Neuronal stem cell (in vitro differentiated cells): ENCODE measurements around the gene TICRR.

ENCODE experiments used
- DNase-seq: peaks from one replicate; pipeline ENCODE4 v3.0.0-alpha.2; 2013; ENCODE audit warnings: low spot score
- H2AFZ ChIP-seq: one replicate; pipeline ENCODE4 v1.6.1; 2013; ENCODE audit warnings: mild to moderate bottlenecking, low read length, inconsistent platforms
- H2AK5ac ChIP-seq: 2 replicates; pipeline ENCODE4 v1.6.1; 2013; ENCODE audit warnings: low read depth, mild to moderate bottlenecking, inconsistent platforms, low read length, moderate library complexity, mixed read lengths
- H2BK120ac ChIP-seq: 2 replicates; pipeline ENCODE4 v1.6.1; 2013; ENCODE audit warnings: low read depth, mild to moderate bottlenecking, inconsistent platforms, low read length, moderate library complexity, mixed read lengths
- H2BK12ac ChIP-seq: one replicate; pipeline ENCODE4 v1.6.1; 2013; ENCODE audit warnings: low read length, inconsistent platforms
- H2BK15ac ChIP-seq: 2 replicates; pipeline ENCODE4 v1.6.1; 2013; ENCODE audit warnings: mild to moderate bottlenecking, low read length, inconsistent platforms, mixed read lengths
- H2BK5ac ChIP-seq: one replicate; pipeline ENCODE4 v1.6.1; 2013; ENCODE audit warnings: inconsistent platforms, mild to moderate bottlenecking, low read length, moderate library complexity
- H3K14ac ChIP-seq: one replicate; pipeline ENCODE4 v1.6.1; 2013; ENCODE audit warnings: low read length, inconsistent platforms
- H3K18ac ChIP-seq: 2 replicates; pipeline ENCODE4 v1.6.1; 2013; ENCODE audit warnings: low read length, inconsistent platforms
- H3K23ac ChIP-seq: 2 replicates; pipeline ENCODE4 v1.6.1; 2013; ENCODE audit warnings: low read depth, mild to moderate bottlenecking, mixed read lengths, low read length, inconsistent platforms; ENCODE audit not compliant: poor library complexity
- H3K27ac ChIP-seq: replicated peaks from 3 replicates; pipeline ENCODE4 v1.5.1; 2013; ENCODE audit warnings: low read length, inconsistent platforms
- H3K27me3 ChIP-seq, 3 experiments: 2 replicates each; pipeline ENCODE4 v1.6.1; 2013; ENCODE audit warnings: low read length in 3 of 3, mild to moderate bottlenecking in 2 of 3, inconsistent platforms in 1 of 3, low read depth in 1 of 3, mixed read lengths in 1 of 3, moderate library complexity in 1 of 3; ENCODE audit not compliant: control insufficient read depth in 3 of 3, insufficient read depth in 3 of 3
- H3K36me3 ChIP-seq, 2 donors: replicated peaks in 1 of 2; 2 replicates each; pipeline ENCODE4 v1.6.1; 2013; ENCODE audit warnings: low read length in 2 of 2; ENCODE audit not compliant: control insufficient read depth in 2 of 2, insufficient read depth in 2 of 2
- H3K4ac ChIP-seq: 2 replicates; pipeline ENCODE4 v1.6.1; 2013; ENCODE audit warnings: inconsistent platforms, mild to moderate bottlenecking, low read length, moderate library complexity
- H3K4me1 ChIP-seq, 2 donors: 1 replicate in 1 of 2; 2 replicates in 1 of 2; pipeline ENCODE4 v1.6.1; 2013; ENCODE audit warnings: low read length in 2 of 2, low read depth in 1 of 2; ENCODE audit not compliant: control insufficient read depth in 2 of 2, insufficient read depth in 1 of 2
- H3K4me2 ChIP-seq: one replicate; pipeline ENCODE4 v1.6.1; 2013; ENCODE audit warnings: mild to moderate bottlenecking, low read length, inconsistent platforms; ENCODE audit not compliant: insufficient read depth, poor library complexity, severe bottlenecking
- H3K4me3 ChIP-seq, 2 donors: 2 replicates each; pipeline ENCODE4 v1.5.1; 2013; ENCODE audit warnings: low read length in 2 of 2, mild to moderate bottlenecking in 2 of 2, inconsistent platforms in 1 of 2, moderate library complexity in 1 of 2
- H3K79me1 ChIP-seq: one replicate; pipeline ENCODE4 v1.6.1; 2013; ENCODE audit warnings: low read depth, mild to moderate bottlenecking, inconsistent platforms, low read length, moderate library complexity
- H3K9ac ChIP-seq: one replicate; pipeline ENCODE4 v1.6.1; 2013; ENCODE audit warnings: mild to moderate bottlenecking, low read depth, low read length, inconsistent platforms; ENCODE audit not compliant: poor library complexity
- H3K9me3 ChIP-seq, 2 donors: replicated peaks in 1 of 2; 2 replicates each; pipeline versions ENCODE3 to v1.6.1; 2013; ENCODE audit warnings: low read length in 2 of 2, mild to moderate bottlenecking in 2 of 2, inconsistent platforms in 1 of 2, low read depth in 1 of 2, mixed read lengths in 1 of 2, moderate library complexity in 1 of 2; ENCODE audit not compliant: control insufficient read depth in 2 of 2, insufficient read depth in 1 of 2
- H4K8ac ChIP-seq: one replicate; pipeline ENCODE4 v1.6.1; 2013; ENCODE audit warnings: low read depth, mild to moderate bottlenecking, inconsistent platforms, low read length, moderate library complexity
- H4K91ac ChIP-seq: one replicate; pipeline ENCODE4 v1.6.1; 2013; ENCODE audit warnings: low read length, low read depth, mild to moderate bottlenecking, inconsistent platforms; ENCODE audit not compliant: poor library complexity
- WGBS, 2 donors: extraction: QIAGEN DNeasy Blood & Tissue Kit; methylation state at CpG; one replicate each; pipeline ENCODE4 v1.1.7; 2013; ENCODE audit warnings: missing lambda C conversion rate in 2 of 2, mixed read lengths in 1 of 2; ENCODE audit not compliant: insufficient read length in 2 of 2, insufficient replicate concordance in 1 of 2; ENCODE audit errors: extremely low coverage in 2 of 2; 5-methylcytosine and 5-hydroxymethylcytosine counted together

The TICRR gene

DNA sequence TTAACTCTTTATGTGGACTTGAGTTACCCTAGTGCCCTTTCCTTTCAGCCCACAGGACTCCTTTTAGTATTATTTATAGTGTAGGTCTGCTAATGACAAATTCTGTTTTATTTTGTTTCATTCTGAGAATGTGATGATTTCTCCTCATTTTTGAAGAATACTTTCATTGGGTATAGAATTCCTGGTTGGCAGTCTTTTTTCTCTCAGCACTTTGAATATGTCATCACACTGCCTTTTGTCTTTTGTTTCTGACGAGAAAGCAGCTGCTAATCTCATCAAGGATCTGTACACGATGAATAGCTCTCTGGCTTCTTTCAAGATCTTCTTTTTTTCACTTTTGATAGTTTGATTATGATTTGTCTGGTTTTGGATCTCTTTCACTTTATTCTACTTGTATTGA lies 37.8 kb downstream of the TICRR start:
- no peak overlapping the region for H2BK5ac ChIP-seq
- H3K9ac ChIP-seq = no peak overlapping the region
- H2BK12ac ChIP-seq = no peak overlapping the region
- no peaks in the 10 kb centered on the region for H3K4me1 ChIP-seq
- H3K4ac ChIP-seq = no peak overlapping the region
- no CpG with 5 or more reads among the region's 2 CpGs for WGBS, 2 donors
- DNase-seq = no peak
- H3K27me3 ChIP-seq = no peaks in the 10 kb centered on the region
- no peak overlapping the region for H3K4me3 ChIP-seq
- H4K8ac ChIP-seq = no peak overlapping the region
- no peak overlapping the region for H3K27ac ChIP-seq
- H3K14ac ChIP-seq = no peak overlapping the region
- no peak overlapping the region for H2AK5ac ChIP-seq
- no peak overlapping the region for H4K91ac ChIP-seq
- no peak overlapping the region for H2BK15ac ChIP-seq
- no peak overlapping the region for H3K4me2 ChIP-seq
- no peaks in the 10 kb centered on the region for H3K79me1 ChIP-seq
- no peak overlapping the region for H3K18ac ChIP-seq
- no peak overlapping the region for H3K23ac ChIP-seq
- H2BK120ac ChIP-seq = no peak overlapping the region
- H3K36me3 ChIP-seq = peaks cover 29 to 97% of the 10 kb centered on the region in 2 donors
- H2AFZ ChIP-seq = no peak overlapping the region
- peaks cover 12 to 41% of the 10 kb centered on the region in 2 donors for H3K9me3 ChIP-seq

DNA sequence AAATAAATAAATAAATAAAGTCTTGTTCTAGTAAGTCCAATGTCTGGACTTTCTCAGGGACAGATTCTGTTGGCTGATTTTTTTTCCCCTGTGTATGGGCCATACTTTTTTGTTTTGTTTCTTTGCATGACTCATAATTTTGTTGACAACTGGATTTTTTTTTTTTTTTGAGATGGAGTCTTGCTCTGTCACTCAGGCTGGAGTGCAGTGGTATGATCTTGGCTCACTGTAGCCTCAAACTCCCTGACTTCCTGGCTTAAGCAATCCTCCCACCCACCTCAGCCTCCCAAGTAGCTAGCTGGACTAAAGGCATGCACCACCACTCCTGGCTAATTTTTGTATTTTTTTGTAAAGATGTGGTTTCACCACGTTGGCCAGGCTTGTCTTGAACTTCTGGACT lies 38.9 kb downstream of the TICRR start:
- Histone ChIP-seq H3K18ac (no peak overlapping the region), H3K79me1 (no peaks in the 10 kb centered on the region), H2BK120ac (no peak overlapping the region), H3K4me1 (no peaks in the 10 kb centered on the region), H4K8ac (no peak overlapping the region), H3K23ac (no peak overlapping the region), H2AK5ac (no peak overlapping the region), H3K9ac (no peak overlapping the region), H3K4ac (no peak overlapping the region), H3K4me2 (no peak overlapping the region), H3K14ac (no peak overlapping the region), H3K36me3 (peaks cover 30 to 97% of the 10 kb centered on the region in 2 donors), H2BK12ac (no peak overlapping the region), H3K4me3 (no peak overlapping the region), H4K91ac (no peak overlapping the region), H3K27me3 (no peaks in the 10 kb centered on the region), H2BK15ac (no peak overlapping the region), H3K27ac (no peak overlapping the region), H2AFZ (no peak overlapping the region), H3K9me3 (peaks cover 12 to 41% of the 10 kb centered on the region in 2 donors), H2BK5ac (no peak overlapping the region)
- no peak for DNase-seq
- no CpG with 5 or more reads among the region's 1 CpG for WGBS, 2 donors

DNA sequence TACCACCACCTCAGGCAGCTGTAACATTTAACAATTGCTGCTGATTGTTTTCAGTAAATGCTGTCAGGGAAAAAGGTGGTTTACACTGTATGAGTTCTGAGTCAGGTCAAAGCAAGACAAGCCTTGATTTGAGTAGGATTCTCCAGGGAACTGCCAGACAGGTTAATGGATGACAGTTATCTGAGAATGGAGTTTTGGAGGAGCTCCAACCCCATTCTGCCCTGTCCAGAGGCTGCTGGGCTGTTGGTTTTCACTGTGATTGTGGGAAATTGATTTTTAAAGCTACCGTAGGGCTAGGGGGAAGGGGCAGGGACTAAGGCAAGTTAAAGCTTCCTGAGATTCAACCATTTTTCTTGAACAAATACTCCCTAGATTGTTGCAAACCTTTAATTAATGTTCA lies 39.9 kb downstream of the TICRR start:
- no peak overlapping the region for H3K9ac ChIP-seq
- no peak overlapping the region for H3K4ac ChIP-seq
- no peak overlapping the region for H2AK5ac ChIP-seq
- no peak overlapping the region for H2BK15ac ChIP-seq
- no peak for DNase-seq
- no peak overlapping the region for H3K4me2 ChIP-seq
- H3K79me1 ChIP-seq = no peaks in the 10 kb centered on the region
- no CpG with 5 or more reads among the region's 1 CpG for WGBS, 2 donors
- H3K4me1 ChIP-seq = no peaks in the 10 kb centered on the region
- peaks cover 12 to 41% of the 10 kb centered on the region in 2 donors for H3K9me3 ChIP-seq
- peaks cover 32 to 97% of the 10 kb centered on the region in 2 donors for H3K36me3 ChIP-seq
- H3K23ac ChIP-seq = no peak overlapping the region
- H2BK120ac ChIP-seq = no peak overlapping the region
- H3K27me3 ChIP-seq = no peaks in the 10 kb centered on the region
- H2AFZ ChIP-seq = no peak overlapping the region
- H3K27ac ChIP-seq = no peak overlapping the region
- H4K91ac ChIP-seq = no peak overlapping the region
- H3K4me3 ChIP-seq = no peak overlapping the region
- no peak overlapping the region for H3K18ac ChIP-seq
- no peak overlapping the region for H2BK12ac ChIP-seq
- H3K14ac ChIP-seq = no peak overlapping the region
- H2BK5ac ChIP-seq = no peak overlapping the region
- no peak overlapping the region for H4K8ac ChIP-seq

DNA sequence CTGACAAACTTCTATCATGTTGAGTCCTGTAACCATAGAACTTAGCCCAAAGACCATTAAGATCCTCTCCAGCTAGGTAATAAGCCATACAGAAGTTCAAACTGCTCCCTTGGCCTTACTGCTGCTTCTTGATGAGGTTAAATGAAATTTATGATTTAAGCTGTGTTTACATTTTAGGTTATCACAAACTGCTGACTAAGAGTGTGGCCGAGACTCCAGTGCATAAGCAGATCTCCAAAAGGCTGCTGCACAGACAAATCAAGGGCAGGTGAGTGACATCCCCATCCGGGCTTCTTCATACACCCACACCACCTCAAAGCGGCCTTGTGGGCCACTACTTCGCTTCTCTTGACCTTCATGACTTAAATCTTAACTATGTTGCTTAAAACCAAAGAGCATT lies 41.0 kb downstream of the TICRR start:
- peaks cover 31 to 95% of the 10 kb centered on the region in 2 donors for H3K36me3 ChIP-seq
- no peak overlapping the region for H2BK12ac ChIP-seq
- H2BK120ac ChIP-seq = no peak overlapping the region
- WGBS, 2 donors = no CpG with 5 or more reads among the region's 4 CpGs
- no peak overlapping the region for H4K91ac ChIP-seq
- no peaks in the 10 kb centered on the region for H3K4me1 ChIP-seq
- no peak for DNase-seq
- H3K4me2 ChIP-seq = no peak overlapping the region
- no peak overlapping the region for H2BK15ac ChIP-seq
- H3K23ac ChIP-seq = no peak overlapping the region
- H3K9me3 ChIP-seq = peaks cover 10 to 31% of the 10 kb centered on the region in 2 donors
- no peak overlapping the region for H3K27ac ChIP-seq
- H2AFZ ChIP-seq = no peak overlapping the region
- H4K8ac ChIP-seq = no peak overlapping the region
- no peak overlapping the region for H2BK5ac ChIP-seq
- H3K9ac ChIP-seq = no peak overlapping the region
- no peak overlapping the region for H2AK5ac ChIP-seq
- no peak overlapping the region for H3K14ac ChIP-seq
- no peaks in the 10 kb centered on the region for H3K27me3 ChIP-seq
- H3K18ac ChIP-seq = no peak overlapping the region
- H3K79me1 ChIP-seq = no peaks in the 10 kb centered on the region
- no peak overlapping the region for H3K4ac ChIP-seq
- no peak overlapping the region for H3K4me3 ChIP-seq
